Activated CD4-positive, alpha-beta T cell treated with anti-CD3 and anti-CD28 coated beads, Interleukin-2, Interleukin-4, amounts not matched to agents 100 ng/mL and 50 ng/mL, durations not matched to agents 16 hours and 8 hours (primary cell): Measurements from ENCODE around the gene EPS15.
"Not testable (repeated sequence)": the region's sequence is repeated elsewhere in the genome, so short reads cannot be mapped to it uniquely, and the experiment has no call there.

ENCODE experiments used
- DNase-seq: peaks from one replicate; pipeline ENCODE4 v3.0.0-alpha.2; 2020; ENCODE audit warnings: low spot score

EPS15 gene

GRCh38 chr1:51542158-51542953, 23.3 kb upstream of the EPS15 start:
- DNase-seq = no peak

DNA sequence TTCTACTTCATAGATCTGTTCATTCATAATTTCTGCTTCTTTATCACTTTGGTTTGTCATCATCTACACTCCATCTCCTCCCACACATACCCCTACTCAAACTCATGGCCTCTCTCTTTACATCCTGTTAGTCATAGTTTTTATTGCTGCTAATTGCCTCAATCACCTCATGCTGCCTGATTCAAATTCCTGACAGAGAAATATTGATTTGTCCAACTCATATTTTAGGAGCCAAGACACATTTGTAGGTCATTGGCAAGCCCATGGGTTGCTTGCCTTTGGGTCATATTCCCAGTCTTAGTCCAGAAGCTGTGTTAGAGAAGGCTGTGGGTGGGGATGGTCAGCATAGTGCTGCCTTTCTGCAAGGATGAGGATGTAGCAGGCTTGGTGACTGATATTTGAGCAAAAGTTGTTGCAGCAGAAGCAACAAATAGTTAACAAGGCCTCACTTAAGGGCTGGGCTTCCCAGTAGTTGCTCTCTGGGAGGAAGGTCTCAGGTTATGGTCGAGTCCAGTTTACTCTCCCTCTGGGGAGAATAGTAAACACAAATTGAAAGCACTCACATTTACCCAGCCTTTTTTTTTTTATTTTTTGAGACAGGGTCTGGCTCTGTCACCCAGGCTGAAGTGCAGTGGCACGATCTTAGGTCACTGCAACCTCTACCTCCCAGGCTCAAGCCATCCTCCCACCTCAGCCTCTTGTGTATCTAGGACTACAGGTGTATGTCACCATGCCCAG, 22.4 kb upstream of the EPS15 start:
- DNase-seq = no peak

- DNase-seq = no peak
Measured at GRCh38 chr1:51537568-51537967, 18.5 kb upstream of the EPS15 start.

DNA sequence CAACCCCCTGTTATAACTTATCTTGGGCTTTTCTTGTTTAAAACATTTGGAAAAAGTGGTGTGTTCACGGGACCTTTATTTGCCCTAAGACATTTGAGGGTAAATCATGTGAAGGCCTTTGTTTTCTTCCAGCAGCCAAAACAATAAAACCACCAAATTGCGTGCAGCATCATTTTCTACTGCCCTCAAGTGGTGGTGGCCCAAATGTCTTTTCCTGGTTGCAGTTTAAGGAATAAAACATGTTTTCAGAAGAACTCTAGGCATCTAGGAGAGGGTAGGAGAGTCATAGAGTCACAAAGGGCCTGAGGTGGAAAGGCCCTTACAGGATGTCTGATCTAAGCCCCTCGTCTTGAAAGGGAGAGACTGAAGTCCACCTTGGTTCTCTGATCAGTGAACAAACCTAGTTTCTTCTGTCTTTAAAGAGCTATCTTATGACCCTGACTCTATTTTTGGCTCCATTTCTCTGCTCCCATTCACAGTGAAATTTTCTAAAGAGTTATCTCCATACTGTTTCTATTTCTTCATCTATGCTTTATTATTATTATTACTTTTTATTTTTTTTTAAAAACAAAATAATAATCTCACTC, 16.0 kb upstream of the EPS15 start:
- peak; percentile 42 for DNase-seq

DNA sequence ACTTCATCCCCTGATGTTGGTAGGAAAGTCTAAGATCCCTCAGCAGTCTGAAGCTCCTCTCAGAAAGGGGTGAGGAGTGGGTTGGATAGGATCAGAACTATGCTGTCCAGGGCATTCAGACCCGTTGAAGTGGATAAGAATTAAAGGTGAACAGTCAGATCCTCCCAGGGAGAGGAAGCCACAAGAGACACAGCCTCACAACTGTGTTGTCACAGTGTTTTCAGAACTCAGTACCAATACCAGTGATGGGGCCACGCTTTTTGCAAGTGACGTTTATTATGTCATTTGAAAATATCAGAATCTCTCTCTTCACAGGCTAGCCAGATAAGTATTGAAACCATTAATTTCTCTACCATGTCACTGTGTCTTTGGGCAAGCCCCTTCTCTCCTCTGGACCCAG, 15.4 kb upstream of the EPS15 start:
- peak; percentile 37 for DNase-seq

DNA sequence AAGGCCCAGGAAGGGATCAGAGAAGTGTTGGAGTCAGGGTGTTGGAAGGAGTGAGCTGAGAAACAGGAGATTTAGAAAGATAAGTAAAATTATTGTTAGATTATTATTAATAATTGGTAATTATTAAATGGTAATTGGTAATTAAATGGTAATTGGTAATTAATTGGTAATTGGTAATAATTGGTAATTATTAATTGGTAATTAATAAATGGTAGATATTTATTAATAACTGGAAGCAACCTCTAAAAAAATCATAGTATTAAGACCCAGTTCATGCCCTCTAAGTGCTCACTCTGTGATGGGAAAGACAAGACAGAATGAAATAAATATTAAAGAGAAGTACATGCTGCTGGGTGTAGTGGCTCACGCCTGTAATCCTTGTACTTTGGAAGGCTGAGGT, 13.8 kb upstream of the EPS15 start:
- no peak for DNase-seq

GRCh38 chr1:51530447-51530846, 11.4 kb upstream of the EPS15 start:
- DNase-seq = not testable (repeated sequence)

DNA sequence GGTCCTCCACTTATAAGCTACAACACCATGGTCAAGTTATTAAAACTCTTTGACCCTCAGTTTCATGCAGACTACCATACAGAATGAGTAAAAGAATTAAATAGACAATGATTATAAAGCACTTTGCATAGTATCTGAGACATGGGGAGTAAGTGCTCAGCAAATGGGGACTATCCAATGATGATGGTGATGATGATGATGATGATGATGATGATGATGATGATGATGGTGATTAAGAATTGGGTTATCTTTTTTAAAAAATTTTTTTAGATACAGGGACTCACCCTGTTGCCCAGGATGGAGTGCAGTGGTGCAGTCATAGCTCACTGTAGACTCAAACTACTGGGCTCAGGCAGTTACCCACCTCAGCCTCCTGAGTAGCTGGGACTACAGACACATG, 8.1 kb upstream of the EPS15 start:
- no peak for DNase-seq

- no peak for DNase-seq
Measured at GRCh38 chr1:51526248-51526647, 7.2 kb upstream of the EPS15 start.

GRCh38 chr1:51525295-51525694, 6.2 kb upstream of the EPS15 start:
- DNase-seq = no peak

- no peak for DNase-seq
Measured at GRCh38 chr1:51524817-51525216, 5.8 kb upstream of the EPS15 start.

DNA sequence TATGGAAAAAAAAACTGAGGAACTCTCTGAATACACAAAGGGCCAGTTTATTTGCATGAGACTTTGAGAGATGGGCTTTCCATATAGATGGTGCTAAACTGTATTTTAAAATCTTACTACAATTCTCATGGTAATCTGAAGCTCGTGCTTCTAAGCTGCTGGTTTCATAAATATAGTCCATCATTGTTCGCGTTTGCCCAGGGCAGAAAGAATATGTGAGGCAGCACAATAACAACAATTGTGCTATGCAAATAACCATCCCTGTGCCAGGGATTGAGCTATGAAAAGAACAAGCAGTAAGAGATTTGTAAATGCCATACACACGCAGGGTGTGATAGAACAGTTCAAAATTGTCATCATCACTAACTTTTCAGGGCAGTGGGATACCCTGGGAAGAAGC, 4.9 kb upstream of the EPS15 start:
- no peak for DNase-seq

DNA sequence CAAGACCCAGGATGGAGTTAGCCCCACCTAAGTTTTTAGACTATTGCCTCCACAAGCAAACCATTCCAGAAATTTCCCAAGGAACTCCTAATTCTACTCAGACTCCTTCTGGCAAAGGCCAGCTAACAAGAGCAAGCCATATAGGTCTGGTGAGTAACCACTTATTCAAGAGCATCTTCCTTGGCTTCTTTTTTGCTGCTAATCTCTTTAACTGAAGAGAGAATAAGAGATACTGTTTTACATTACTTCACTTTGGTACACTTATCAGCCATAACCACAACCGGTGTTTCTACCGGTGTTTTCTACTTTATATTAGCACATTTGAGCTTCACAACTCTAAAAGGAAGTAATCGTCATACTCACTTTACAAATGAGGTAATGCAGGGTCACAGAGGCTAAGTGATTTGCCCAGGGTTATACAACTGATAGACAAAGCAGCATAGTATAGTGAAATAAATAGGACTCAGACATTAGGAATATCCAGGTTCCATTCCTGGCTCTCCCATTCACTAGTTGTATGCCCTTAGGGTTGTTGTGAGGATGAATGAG, 1.7 kb upstream of the EPS15 start:
- no peak for DNase-seq

DNA sequence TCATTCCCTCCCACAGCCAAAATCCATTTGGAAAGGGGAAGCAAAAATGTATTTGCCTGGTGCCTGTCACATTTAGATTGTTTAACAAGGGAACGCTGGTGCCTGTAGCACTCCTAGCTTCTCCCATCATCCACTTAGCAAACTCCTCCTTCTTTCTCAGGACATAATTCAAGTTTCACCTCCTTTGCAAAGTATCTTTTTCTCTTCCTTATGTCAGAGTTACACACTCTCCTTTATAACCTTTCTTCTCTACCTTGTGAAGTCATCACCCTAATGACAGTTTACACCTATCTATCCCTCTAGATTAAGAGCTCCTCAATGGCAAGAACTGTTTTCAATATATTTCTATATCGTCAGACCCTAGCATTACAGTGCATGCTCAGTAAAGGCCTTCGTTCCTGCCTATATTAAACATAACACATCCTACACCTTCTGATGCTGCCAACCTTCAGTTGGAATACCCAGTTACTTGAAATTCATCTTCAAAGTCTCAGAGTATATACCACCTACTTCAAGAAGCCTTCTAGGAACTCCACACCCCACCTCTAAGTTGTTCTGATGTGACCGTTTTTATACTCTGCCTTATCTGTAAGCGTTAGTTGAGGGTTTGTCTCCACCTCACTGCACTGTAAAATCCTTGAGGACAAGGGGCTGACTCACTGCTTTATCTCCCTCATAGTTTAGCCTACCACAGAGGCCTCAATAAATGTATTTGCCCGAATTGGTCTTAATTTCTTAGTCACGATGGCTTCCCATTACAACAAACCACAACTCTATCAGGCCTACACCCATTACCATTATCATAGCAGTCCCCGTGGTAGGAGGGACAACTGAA, 1.0 kb upstream of the EPS15 start:
- no peak for DNase-seq

DNA sequence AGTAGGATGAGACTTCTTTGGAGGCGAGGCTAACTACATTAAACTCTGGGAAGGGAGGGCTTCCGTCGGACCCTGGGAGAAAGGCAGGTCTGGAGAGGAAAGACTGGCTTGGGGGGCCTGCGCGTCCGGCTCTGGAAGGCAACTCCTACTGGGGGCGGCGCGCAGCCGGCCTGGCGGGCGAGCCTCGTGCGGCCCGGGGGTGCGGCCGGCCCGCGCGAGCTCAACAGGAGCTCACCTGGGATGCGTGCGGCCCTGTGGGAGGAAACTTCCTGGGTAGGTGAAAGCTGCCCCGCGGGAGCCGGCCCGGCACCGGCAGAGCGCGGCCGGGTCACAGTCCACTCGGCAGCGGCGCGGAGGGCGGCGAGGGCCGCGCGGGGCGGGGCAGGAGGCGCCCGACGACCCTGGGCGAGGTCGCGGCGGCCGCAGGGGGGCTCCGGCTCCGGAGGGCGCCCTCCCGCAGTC, 449 bp downstream of the EPS15 start:
- DNase-seq = peak; percentile 38

- peak; percentile 62 for DNase-seq
Measured at GRCh38 chr1:51518033-51518585, 957 bp downstream of the EPS15 start.

- no peak for DNase-seq
Measured at GRCh38 chr1:51517361-51518032, 1.6 kb downstream of the EPS15 start.

DNA sequence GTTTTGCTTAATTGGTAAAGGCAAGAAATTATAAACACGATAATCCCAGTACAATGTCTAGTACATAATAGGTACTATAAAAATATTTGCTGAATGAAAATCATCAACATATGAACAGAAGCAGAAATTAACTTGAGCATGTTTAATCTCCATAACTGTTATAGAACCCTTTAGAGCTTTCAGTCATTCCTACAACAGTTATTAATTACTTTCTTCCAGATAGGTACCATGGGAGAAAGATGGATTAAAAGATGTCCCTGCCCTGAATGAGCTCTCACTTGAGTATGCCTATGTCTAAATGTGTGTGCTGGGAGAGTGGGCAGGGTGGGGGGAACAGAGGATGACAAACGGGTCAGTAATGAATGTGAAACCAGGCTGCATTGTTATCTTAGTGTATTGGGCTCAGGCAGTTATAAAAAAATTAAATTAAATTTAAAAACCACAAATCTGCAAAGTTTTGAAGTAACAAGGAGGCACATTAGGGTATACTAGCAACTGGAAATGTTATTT, 2.4 kb downstream of the EPS15 start:
- DNase-seq = no peak

DNA sequence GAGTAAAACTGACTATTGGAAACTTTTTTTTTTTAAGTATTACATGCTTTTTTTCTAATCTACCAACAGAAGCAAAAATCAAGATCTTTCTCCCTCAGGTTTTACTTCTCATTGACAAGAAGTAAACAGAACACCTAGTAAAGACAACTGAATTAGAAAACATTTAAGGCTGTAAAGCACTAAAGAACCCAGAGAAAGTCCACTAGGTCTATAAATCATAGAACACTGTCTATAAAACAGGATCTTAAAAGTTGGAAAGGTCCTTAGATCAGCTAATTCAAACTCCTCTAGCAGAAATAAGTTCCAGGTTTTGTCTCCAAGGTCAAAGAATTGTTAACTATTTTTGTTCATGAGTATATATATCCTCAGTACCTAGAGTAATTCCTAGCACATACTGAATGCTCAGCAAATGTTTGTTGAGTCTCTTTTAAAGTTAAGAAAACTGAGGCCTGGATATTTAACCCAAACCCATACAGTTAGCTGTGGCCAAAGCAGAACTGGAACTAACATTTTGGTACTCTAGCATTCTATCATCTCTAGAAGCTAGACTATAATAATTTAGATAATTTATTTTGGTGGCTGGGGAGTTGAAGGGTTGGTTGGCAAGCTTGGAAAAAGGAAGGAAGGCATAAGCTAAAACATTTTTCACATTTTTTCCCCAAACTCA, 3.0 kb downstream of the EPS15 start:
- no peak for DNase-seq

DNA sequence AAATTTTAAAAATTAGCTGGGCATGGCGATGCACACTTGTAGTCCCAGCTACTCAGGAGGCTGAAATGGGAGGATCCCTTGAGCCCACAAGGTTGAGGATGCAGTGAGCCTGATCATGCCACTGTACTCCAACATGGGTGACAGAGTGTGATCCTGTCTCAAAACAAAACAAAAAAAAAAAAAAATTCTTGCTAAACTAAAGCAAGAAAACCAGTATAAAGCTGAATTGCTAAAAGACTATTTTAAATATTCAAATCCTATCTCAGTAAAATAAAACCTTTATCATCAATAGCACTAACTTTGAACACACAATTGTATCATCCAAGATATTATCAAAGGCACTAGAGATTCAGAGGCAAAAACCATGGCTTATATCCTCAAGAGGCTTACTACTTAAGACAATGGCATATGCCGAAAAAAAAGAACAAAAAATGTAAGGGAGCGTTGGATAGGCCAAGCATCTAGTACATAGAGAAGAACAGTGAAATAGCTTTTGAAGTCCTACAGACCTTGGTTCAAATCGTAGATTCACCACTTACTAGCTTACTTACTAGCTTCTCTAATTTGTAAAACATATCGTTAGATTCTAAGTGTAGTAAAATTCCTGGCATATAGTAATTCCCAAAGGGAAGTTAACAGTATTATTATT, 3.6 kb downstream of the EPS15 start:
- no peak for DNase-seq
